Measurements from ENCODE around the gene FAM131B. TPM values are rescaled to one million over a fixed set of nuclear protein-coding genes. Genes with fewer than 3 reads are reported as not detected.

Gene FAM131B
- total and polyA plus RNA-seq, 2 of the 13 experiments (the other 11 are each of a cell fraction or from before 2014, with no cell fraction given) = 0.07 TPM; not detected in 1

DNA sequence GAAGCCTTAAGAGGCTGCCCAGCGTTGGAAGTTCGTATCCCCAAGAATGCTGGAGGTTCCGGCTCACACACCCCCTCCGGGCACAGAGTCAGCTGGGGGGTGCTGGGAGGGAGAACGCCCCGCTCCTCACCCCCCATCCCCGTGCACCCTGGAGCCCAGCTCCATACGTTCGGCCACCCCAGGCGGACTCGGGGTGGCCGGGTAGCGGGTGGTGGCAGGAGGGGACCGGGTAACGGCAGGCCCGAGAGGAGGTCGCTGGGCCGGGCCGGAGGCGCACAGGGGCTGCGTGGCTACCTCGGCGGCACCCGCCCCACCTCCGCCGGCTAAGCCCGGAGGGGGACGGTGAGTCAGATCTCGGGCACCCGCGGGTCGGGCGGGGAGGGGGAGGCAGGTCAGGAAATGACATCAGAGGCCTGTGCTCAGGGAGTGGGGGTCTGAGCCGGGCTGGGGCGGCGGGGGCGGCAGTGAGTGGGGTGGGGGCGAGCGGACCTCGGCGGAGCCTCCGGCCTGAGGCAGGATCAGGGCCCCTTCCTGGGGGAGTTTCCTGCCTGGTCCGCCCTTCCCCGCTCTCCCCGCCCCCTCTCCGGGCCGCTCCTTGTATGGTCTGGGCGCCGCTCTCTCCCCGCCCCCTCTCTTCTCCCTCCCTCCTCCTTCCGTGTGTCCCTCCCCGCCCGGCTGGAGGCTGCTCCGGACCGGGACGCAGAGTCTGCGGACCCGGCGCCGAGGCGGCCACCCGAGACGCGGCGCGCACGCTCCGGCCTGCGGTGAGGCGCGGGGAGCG is 18.3 kb upstream of the FAM131B start, which contains the start of gene ZYX (continued):
- peak; percentile 32; the same call in 1 of the 2 replicates for TF ChIP-seq MXD3 (CRISPR knock-in tag; IDR thresholded peaks at IDR 0.05)
- peak; percentile 49; the same call in 1 of the 2 replicates for TF ChIP-seq IRF2 (CRISPR knock-in tag; IDR thresholded peaks at IDR 0.05)
- TF ChIP-seq, protein P1, sequence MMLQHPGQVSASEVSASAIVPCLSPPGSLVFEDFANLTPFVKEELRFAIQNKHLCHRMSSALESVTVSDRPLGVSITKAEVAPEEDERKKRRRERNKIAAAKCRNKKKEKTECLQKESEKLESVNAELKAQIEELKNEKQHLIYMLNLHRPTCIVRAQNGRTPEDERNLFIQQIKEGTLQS (CRISPR knock-in tag; IDR thresholded peaks at IDR 0.05) = peak; percentile 82
- TF ChIP-seq, protein P2, sequence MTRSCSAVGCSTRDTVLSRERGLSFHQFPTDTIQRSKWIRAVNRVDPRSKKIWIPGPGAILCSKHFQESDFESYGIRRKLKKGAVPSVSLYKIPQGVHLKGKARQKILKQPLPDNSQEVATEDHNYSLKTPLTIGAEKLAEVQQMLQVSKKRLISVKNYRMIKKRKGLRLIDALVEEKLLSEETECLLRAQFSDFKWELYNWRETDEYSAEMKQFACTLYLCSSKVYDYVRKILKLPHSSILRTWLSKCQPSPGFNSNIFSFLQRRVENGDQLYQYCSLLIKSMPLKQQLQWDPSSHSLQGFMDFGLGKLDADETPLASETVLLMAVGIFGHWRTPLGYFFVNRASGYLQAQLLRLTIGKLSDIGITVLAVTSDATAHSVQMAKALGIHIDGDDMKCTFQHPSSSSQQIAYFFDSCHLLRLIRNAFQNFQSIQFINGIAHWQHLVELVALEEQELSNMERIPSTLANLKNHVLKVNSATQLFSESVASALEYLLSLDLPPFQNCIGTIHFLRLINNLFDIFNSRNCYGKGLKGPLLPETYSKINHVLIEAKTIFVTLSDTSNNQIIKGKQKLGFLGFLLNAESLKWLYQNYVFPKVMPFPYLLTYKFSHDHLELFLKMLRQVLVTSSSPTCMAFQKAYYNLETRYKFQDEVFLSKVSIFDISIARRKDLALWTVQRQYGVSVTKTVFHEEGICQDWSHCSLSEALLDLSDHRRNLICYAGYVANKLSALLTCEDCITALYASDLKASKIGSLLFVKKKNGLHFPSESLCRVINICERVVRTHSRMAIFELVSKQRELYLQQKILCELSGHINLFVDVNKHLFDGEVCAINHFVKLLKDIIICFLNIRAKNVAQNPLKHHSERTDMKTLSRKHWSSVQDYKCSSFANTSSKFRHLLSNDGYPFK (CRISPR knock-in tag; IDR thresholded peaks at IDR 0.05; ENCODE audit: borderline replicate concordance) = no peak
- TF ChIP-seq MEIS2 (CRISPR knock-in tag; IDR thresholded peaks at IDR 0.05) = peak; percentile 53; the same call in 1 of the 2 replicates
- TF ChIP-seq, protein P3, sequence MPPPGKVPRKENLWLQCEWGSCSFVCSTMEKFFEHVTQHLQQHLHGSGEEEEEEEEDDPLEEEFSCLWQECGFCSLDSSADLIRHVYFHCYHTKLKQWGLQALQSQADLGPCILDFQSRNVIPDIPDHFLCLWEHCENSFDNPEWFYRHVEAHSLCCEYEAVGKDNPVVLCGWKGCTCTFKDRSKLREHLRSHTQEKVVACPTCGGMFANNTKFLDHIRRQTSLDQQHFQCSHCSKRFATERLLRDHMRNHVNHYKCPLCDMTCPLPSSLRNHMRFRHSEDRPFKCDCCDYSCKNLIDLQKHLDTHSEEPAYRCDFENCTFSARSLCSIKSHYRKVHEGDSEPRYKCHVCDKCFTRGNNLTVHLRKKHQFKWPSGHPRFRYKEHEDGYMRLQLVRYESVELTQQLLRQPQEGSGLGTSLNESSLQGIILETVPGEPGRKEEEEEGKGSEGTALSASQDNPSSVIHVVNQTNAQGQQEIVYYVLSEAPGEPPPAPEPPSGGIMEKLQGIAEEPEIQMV (CRISPR knock-in tag; IDR thresholded peaks at IDR 0.05; ENCODE audit: low read depth) = peak; percentile 99
- peak; percentile 62; the same call in 1 of the 2 replicates for TF ChIP-seq HIVEP1 (CRISPR knock-in tag; IDR thresholded peaks at IDR 0.05)
- TF ChIP-seq GATAD1 (CRISPR knock-in tag; IDR thresholded peaks at IDR 0.05) = peak; percentile 12; the same call in 1 of the 2 replicates
- TF ChIP-seq ATRX (CRISPR knock-in tag; IDR thresholded peaks at IDR 0.05; ENCODE audit: borderline replicate concordance) = no peak
- no peak for TF ChIP-seq SMAD9 (CRISPR knock-in tag; IDR thresholded peaks at IDR 0.05)
- TF ChIP-seq ZNF646 (CRISPR knock-in tag; IDR thresholded peaks at IDR 0.05) = peak; percentile 49; the same call in 1 of the 2 replicates
- TF ChIP-seq ZNF605 (CRISPR knock-in tag; IDR thresholded peaks at IDR 0.05) = 0 out of 2 replicates have a peak, but pooled peaks have one; percentile 13
- peak; percentile 61; the same call in 1 of the 2 replicates for TF ChIP-seq ZNF350 (CRISPR knock-in tag; IDR thresholded peaks at IDR 0.05; ENCODE audit: borderline replicate concordance, low read depth)
- TF ChIP-seq HOXA3 (CRISPR knock-in tag; IDR thresholded peaks at IDR 0.05) = peak; percentile 36; the same call in 1 of the 2 replicates
- TF ChIP-seq SOX5 (CRISPR knock-in tag; IDR thresholded peaks at IDR 0.05; ENCODE audit: borderline replicate concordance) = peak; percentile 21; the same call in 1 of the 2 replicates
- no peak for TF ChIP-seq ARNT2 (CRISPR knock-in tag; IDR thresholded peaks at IDR 0.05; ENCODE audit: low read depth)
- TF ChIP-seq ZNF367 (CRISPR knock-in tag; IDR thresholded peaks at IDR 0.05; ENCODE audit: borderline replicate concordance) = no peak

All from HepG2 (cell line).